Measurements from ENCODE around the gene RASA1.

DNA sequence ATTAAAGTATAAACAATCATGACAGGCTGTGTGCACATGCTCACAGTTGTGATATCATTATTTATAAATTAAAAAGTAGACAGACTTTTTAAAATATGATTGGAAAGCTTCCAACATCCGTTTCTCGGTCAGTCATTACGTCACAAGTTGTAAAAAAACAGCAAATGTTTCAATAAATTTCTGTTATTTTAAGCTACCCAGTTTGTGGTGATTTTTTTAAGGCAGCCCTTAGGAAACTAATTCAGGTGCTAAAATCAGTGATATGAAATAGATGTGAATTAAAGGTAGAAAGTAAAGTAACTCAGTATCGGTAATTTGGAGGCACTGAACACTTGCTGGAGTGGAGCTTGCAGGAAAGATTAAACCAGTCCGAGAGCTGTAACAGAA is 143.9 kb downstream of the RASA1 start:
- no peak for TF ChIP-seq POLR2AphosphoS5 (IDR thresholded peaks at IDR 0.05)
- TF ChIP-seq, protein P1, sequence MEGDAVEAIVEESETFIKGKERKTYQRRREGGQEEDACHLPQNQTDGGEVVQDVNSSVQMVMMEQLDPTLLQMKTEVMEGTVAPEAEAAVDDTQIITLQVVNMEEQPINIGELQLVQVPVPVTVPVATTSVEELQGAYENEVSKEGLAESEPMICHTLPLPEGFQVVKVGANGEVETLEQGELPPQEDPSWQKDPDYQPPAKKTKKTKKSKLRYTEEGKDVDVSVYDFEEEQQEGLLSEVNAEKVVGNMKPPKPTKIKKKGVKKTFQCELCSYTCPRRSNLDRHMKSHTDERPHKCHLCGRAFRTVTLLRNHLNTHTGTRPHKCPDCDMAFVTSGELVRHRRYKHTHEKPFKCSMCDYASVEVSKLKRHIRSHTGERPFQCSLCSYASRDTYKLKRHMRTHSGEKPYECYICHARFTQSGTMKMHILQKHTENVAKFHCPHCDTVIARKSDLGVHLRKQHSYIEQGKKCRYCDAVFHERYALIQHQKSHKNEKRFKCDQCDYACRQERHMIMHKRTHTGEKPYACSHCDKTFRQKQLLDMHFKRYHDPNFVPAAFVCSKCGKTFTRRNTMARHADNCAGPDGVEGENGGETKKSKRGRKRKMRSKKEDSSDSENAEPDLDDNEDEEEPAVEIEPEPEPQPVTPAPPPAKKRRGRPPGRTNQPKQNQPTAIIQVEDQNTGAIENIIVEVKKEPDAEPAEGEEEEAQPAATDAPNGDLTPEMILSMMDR (IDR thresholded peaks at IDR 0.05), result no peak
- TF ChIP-seq POLR2A (IDR thresholded peaks at IDR 0.05), result no peak
- no peak for TF ChIP-seq EP300 (IDR thresholded peaks at IDR 0.05; ENCODE audit: low read depth)
